SK-N-SH treated with all-trans-retinoic acid at 6 μM for 48 hours (cell line): ENCODE measurements around the gene TIMM13.

Experiments
- ZNF8 ChIP-seq: fragments of 450-650 bp; formaldehyde crosslinking; IDR thresholded peaks from 2 replicates; pipeline ENCODE4 v1.5.0; 2020; ENCODE audit warnings: mild to moderate bottlenecking, moderate library complexity
- TF ChIP-seq, protein P1 (sequence below): fragments of 250-450 bp; sonication (Bioruptor Pico); IDR thresholded peaks from 2 replicates; pipeline ENCODE4 v1.8.0; 2020; ENCODE audit warnings: mild to moderate bottlenecking, moderate library complexity, borderline replicate concordance

The TIMM13 gene

GRCh38 chr19:2376784-2377519, 50.4 kb downstream of the TIMM13 start (continued):
- TF ChIP-seq, protein P1, sequence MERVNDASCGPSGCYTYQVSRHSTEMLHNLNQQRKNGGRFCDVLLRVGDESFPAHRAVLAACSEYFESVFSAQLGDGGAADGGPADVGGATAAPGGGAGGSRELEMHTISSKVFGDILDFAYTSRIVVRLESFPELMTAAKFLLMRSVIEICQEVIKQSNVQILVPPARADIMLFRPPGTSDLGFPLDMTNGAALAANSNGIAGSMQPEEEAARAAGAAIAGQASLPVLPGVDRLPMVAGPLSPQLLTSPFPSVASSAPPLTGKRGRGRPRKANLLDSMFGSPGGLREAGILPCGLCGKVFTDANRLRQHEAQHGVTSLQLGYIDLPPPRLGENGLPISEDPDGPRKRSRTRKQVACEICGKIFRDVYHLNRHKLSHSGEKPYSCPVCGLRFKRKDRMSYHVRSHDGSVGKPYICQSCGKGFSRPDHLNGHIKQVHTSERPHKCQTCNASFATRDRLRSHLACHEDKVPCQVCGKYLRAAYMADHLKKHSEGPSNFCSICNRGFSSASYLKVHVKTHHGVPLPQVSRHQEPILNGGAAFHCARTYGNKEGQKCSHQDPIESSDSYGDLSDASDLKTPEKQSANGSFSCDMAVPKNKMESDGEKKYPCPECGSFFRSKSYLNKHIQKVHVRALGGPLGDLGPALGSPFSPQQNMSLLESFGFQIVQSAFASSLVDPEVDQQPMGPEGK = no peak
- TF ChIP-seq ZNF8 = no peak
- TF ChIP-seq, all 23 proteins: peak for 0
